ENCODE measurements around the gene HSPB6. TPM values are rescaled to one million over a fixed set of nuclear protein-coding genes. Genes with fewer than 3 reads are reported as not detected.

The HSPB6 gene
- total and polyA plus RNA-seq, 9 donors: 44.9 to 434 (median 232) TPM

- Histone ChIP-seq H3K9me3 (no peaks in the 10 kb centered on the region), H3K36me3 (no peaks in the 10 kb centered on the region), H3K4me3 (no peak overlapping the region), H3K4me1 (ENCODE audit: insufficient read depth) (no peaks in the 10 kb centered on the region), H3K27ac (no peak overlapping the region), H3K27me3 (no peaks in the 10 kb centered on the region)
- intact Hi-C loops (cut with DNase I): no loop called here
- 82 to 91% (median 84%) methylated on average over 18 of the region's 18 CpGs for WGBS, 3 donors
- no peak for DNase-seq
- TF ChIP-seq, protein P1, sequence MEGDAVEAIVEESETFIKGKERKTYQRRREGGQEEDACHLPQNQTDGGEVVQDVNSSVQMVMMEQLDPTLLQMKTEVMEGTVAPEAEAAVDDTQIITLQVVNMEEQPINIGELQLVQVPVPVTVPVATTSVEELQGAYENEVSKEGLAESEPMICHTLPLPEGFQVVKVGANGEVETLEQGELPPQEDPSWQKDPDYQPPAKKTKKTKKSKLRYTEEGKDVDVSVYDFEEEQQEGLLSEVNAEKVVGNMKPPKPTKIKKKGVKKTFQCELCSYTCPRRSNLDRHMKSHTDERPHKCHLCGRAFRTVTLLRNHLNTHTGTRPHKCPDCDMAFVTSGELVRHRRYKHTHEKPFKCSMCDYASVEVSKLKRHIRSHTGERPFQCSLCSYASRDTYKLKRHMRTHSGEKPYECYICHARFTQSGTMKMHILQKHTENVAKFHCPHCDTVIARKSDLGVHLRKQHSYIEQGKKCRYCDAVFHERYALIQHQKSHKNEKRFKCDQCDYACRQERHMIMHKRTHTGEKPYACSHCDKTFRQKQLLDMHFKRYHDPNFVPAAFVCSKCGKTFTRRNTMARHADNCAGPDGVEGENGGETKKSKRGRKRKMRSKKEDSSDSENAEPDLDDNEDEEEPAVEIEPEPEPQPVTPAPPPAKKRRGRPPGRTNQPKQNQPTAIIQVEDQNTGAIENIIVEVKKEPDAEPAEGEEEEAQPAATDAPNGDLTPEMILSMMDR (IDR thresholded peaks at IDR 0.05): no peak
- TF ChIP-seq POLR2A (IDR thresholded peaks at IDR 0.05) (no peak), EP300 (IDR thresholded peaks at IDR 0.05) (no peak)
These were observed 27.8 kb downstream of the HSPB6 start for GRCh38 chr19:35729021-35729420.

GRCh38 chr19:35727956-35728706, 28.7 kb downstream of the HSPB6 start:
- H3K27me3 ChIP-seq: no peaks in the 10 kb centered on the region
- no peaks in the 10 kb centered on the region for H3K9me3 ChIP-seq
- 86 to 90% (median 86%) methylated on average over 19 of the region's 19 CpGs for WGBS, 3 donors
- H3K27ac ChIP-seq: no peak overlapping the region
- no peak overlapping the region for H3K4me3 ChIP-seq
- intact Hi-C loops (cut with DNase I): no loop called here
- H3K36me3 ChIP-seq: no peaks in the 10 kb centered on the region
- no peak for TF ChIP-seq EP300 (IDR thresholded peaks at IDR 0.05)
- TF ChIP-seq POLR2A (IDR thresholded peaks at IDR 0.05): no peak
- TF ChIP-seq, protein P1 (IDR thresholded peaks at IDR 0.05): no peak
- no peak for DNase-seq
- no peaks in the 10 kb centered on the region for H3K4me1 ChIP-seq (ENCODE audit: insufficient read depth)

- Histone ChIP-seq H3K36me3 (no peaks in the 10 kb centered on the region), H3K9me3 (no peaks in the 10 kb centered on the region), H3K4me3 (no peak overlapping the region), H3K27ac (no peak overlapping the region), H3K27me3 (no peaks in the 10 kb centered on the region), H3K4me1 (ENCODE audit: insufficient read depth) (no peaks in the 10 kb centered on the region)
- TF ChIP-seq EP300 (IDR thresholded peaks at IDR 0.05): no peak
- TF ChIP-seq, protein P1 (IDR thresholded peaks at IDR 0.05): no peak
- TF ChIP-seq POLR2A (IDR thresholded peaks at IDR 0.05): no peak
- intact Hi-C loops (cut with DNase I): no loop called here
- 87 to 90% (median 89%) methylated on average over 23 to 25 of the region's 25 CpGs for WGBS, 3 donors
- no peak for DNase-seq
These were observed 29.5 kb downstream of the HSPB6 start for GRCh38 chr19:35727053-35727955.

DNA sequence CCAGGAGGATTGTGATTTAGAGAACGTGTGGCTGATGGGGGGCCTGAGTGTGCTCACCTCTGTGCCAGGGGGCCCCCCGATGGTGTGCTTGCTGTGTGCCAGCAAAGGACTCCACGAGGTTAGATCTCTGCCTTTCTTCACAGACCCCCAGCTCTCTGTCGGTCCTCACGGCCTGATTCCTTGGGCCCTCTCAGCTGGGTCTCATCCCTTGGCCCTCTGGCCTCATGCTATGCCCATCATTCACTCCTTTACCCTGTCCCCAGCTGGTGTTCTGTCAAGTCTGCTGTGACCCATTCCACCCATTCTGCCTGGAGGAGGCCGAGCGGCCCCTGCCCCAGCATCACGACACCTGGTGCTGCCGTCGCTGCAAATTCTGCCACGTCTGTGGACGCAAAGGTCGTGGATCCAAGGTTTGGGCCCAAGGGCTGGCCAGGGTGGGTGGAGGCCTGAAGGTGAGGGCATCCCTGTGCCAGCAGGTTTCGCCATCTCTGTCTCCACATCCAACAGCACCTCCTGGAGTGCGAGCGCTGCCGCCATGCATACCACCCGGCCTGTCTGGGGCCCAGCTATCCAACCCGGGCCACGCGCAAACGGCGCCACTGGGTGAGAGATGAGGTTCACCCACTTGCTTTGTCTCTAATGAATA, 31.5 kb downstream of the HSPB6 start:
- no peak overlapping the region for H3K27ac ChIP-seq
- 94 to 95% (median 94%) methylated on average over 23 of the region's 23 CpGs for WGBS, 3 donors
- no peaks in the 10 kb centered on the region for H3K27me3 ChIP-seq
- no peaks in the 10 kb centered on the region for H3K4me1 ChIP-seq (ENCODE audit: insufficient read depth)
- H3K9me3 ChIP-seq: no peaks in the 10 kb centered on the region
- H3K4me3 ChIP-seq: no peak overlapping the region
- no peak for DNase-seq
- intact Hi-C loops (cut with DNase I): no loop called here
- no peaks in the 10 kb centered on the region for H3K36me3 ChIP-seq
- no peak for TF ChIP-seq EP300 (IDR thresholded peaks at IDR 0.05)
- no peak for TF ChIP-seq POLR2A (IDR thresholded peaks at IDR 0.05)
- TF ChIP-seq, protein P1 (IDR thresholded peaks at IDR 0.05): no peak

All from ovary (tissue), 9 donors.